CD4-positive, alpha-beta T cell (primary cell): ENCODE data around the gene ENTPD2. TPM values are rescaled to one million over a fixed set of nuclear protein-coding genes. Genes with fewer than 3 reads are reported as not detected.

Experiments used
- ATAC-seq: fragments of 200-7000 bp; cut with Tn5 transposase; one replicate; pipeline ENCODE4 v1.10.0; 2022; ENCODE audit warnings: mild to moderate bottlenecking; ENCODE audit not compliant: poor library complexity
- CTCF ChIA-PET: fragments of 350-600 bp; sonication (Branson Sonifier 250); formaldehyde crosslinking; loops from one replicate; lab custom pipeline; 2021; ENCODE audit warnings: antibody characterized with exemption, inconsistent platforms; lab: Charles Lee
- POLR2A ChIA-PET: fragments of 350-600 bp; sonication (Branson Sonifier 250); formaldehyde crosslinking; loops from one replicate; lab custom pipeline; 2021; ENCODE audit warnings: antibody characterized with exemption, inconsistent platforms; lab: Charles Lee
- DNase-seq, 14 experiments: peaks; one replicate each; pipeline ENCODE4 v3.0.0-alpha.2; 2013 to 2020; ENCODE audit warnings: mixed read lengths in 2 of 14
- H3K27ac ChIP-seq, 2 donors: one replicate each; pipeline versions ENCODE4 v1.5.1 to v1.7.0; 2013; ENCODE audit warnings: low read length in 2 of 2, low read depth in 1 of 2, mild to moderate bottlenecking in 1 of 2
- H3K27me3 ChIP-seq, 2 experiments: 1 replicate in 1 of 2; 2 replicates in 1 of 2; pipeline versions ENCODE4 v1.6.1 to v1.7.0; 2013; ENCODE audit warnings: low read length in 2 of 2, control low read depth in 1 of 2, mild to moderate bottlenecking in 1 of 2, moderate library complexity in 1 of 2; ENCODE audit not compliant: insufficient read depth in 2 of 2, control insufficient read depth in 1 of 2
- H3K36me3 ChIP-seq: one replicate; pipeline ENCODE4 v1.6.1; 2013; ENCODE audit warnings: low read length, control low read depth; ENCODE audit not compliant: insufficient read depth
- H3K4me1 ChIP-seq: one replicate; pipeline ENCODE4 v1.6.1; 2013; ENCODE audit warnings: low read length, control low read depth; ENCODE audit not compliant: insufficient read depth
- H3K4me3 ChIP-seq: one replicate; pipeline ENCODE4 v1.5.1; 2013; ENCODE audit warnings: mild to moderate bottlenecking, low read length, moderate library complexity
- H3K9me3 ChIP-seq, 2 experiments: 1 replicate in 1 of 2; 2 replicates in 1 of 2; pipeline versions ENCODE4 v1.6.1 to v1.7.0; 2013; ENCODE audit warnings: low read length in 2 of 2, mild to moderate bottlenecking in 2 of 2, control low read depth in 1 of 2, moderate library complexity in 1 of 2; ENCODE audit not compliant: control insufficient read depth in 1 of 2, insufficient read depth in 1 of 2
- H3K27ac Mint-ChIP-seq: one replicate; pipeline ENCODE4 v1.8.0; 2020; ENCODE audit warnings: mixed read lengths
- H3K27me3 Mint-ChIP-seq: one replicate; pipeline ENCODE4 v1.8.0; 2021; ENCODE audit warnings: mixed read lengths
- H3K36me3 Mint-ChIP-seq: one replicate; pipeline ENCODE4 v1.8.0; 2021; ENCODE audit warnings: low read depth, mixed read lengths
- H3K4me1 Mint-ChIP-seq: one replicate; pipeline ENCODE4 v1.8.0; 2021; ENCODE audit warnings: low read depth, mixed read lengths
- H3K4me3 Mint-ChIP-seq: one replicate; pipeline ENCODE4 v1.8.0; 2020; ENCODE audit warnings: mild to moderate bottlenecking, mixed read lengths
- H3K9me3 Mint-ChIP-seq: one replicate; pipeline ENCODE4 v1.8.0; 2020; ENCODE audit warnings: mixed read lengths
- CTCF ChIP-seq: fragments of 200-600 bp; IDR thresholded peaks from one replicate; pipeline ENCODE4 v1.8.0; 2022; ENCODE audit warnings: antibody characterized with exemption, mild to moderate bottlenecking
- intact Hi-C, 2 experiments: fragments of 100-400 bp; cut with DNase I in 1 of 2; cut with micrococcal nuclease in 1 of 2; formaldehyde crosslinking; loops; one replicate each; pipeline versions ENCODE4 v1.15.1 to v1.9.0; 2023 to 2025; cut with DNase I, micrococcal nuclease
- total RNA-seq, 174 experiments: library from RNA in 2 of 174; stranded (reverse) in 2 of 174; gene quantifications; one replicate each; pipeline ENCODE4 v1.2.3 and lab custom pipeline; 2021 to 2026

ENTPD2 gene
- total RNA-seq, 2 experiments from 2014 or later, result not detected

- Histone ChIP-seq H3K4me1 (peaks cover 44% of the 10 kb centered on the region), H3K27ac (no peak within 1 kb of the TSS), H3K27me3 (peaks cover 68 to 69% of the 10 kb centered on the region in 2 experiments), H3K4me3 (peak within 1 kb of the TSS; percentile 55), H3K9me3 (peaks cover 0 to 49% of the 10 kb centered on the region in 2 experiments), H3K36me3 (no peaks in the 10 kb centered on the region)
- H3K27ac Mint-ChIP-seq, result no peak within 1 kb of the TSS
- no peaks in the 10 kb centered on the region for H3K9me3 Mint-ChIP-seq
- peak within 1 kb of the TSS; percentile 51 for H3K4me3 Mint-ChIP-seq
- intact Hi-C loops, result loop anchor here (1.0 to 5.0 kb wide), 3 partner anchors 18 to 181 kb away; partner anchors contain the start of genes RNF224 (in 2 of the 2) and CYSRT1 (in 1 of the 2)
- no peaks in the 10 kb centered on the region for H3K4me1 Mint-ChIP-seq
- TF ChIP-seq CTCF, result peak; percentile 77
- CTCF ChIA-PET, result interaction anchor here (0.6 to 2.2 kb wide), 22 partner anchors 11 to 318 kb away, joined by 3 to 38 read pairs (median 4); partner anchors contain the start of genes PAXX, RNF224, SAPCD2 and TMEM141
- POLR2A ChIA-PET, result interaction anchor here (0.9 to 1.5 kb wide), 6 partner anchors 11 to 269 kb away, joined by 3 to 8 read pairs (median 4); partner anchors contain the start of gene MAN1B1
- peaks cover 44% of the 10 kb centered on the region for H3K27me3 Mint-ChIP-seq
- H3K36me3 Mint-ChIP-seq, result no peaks in the 10 kb centered on the region
- ATAC-seq, result peak; percentile 87
- DNase-seq, result peak; percentile 67 to 90 (median 75)
Observed at GRCh38 chr9:137046088-137046787, 7.6 kb downstream of the ENTPD2 start, which contains the start of gene NPDC1. TSS of gene NPDC1 (minus strand) at chr9:137046177. CDS start at chr9:137045989, 188 bp downstream.

- peak overlapping the region; percentile 55 for H3K4me3 ChIP-seq
Observed at GRCh38 chr9:137045294-137046087, 8.4 kb downstream of the ENTPD2 start.

More at GRCh38 chr9:137045294-137046087, 8.4 kb downstream of the ENTPD2 start:
- Mint-ChIP-seq H3K9me3 (no peaks in the 10 kb centered on the region), H3K27me3 (peaks cover 40% of the 10 kb centered on the region), H3K4me3 (peak overlapping the region; percentile 51), H3K36me3 (no peaks in the 10 kb centered on the region), H3K4me1 (no peaks in the 10 kb centered on the region), H3K27ac (no peak overlapping the region)
- intact Hi-C loops, result loop anchor here (1.0 to 5.0 kb wide), 3 partner anchors 19 to 182 kb away; partner anchors contain the start of genes RNF224 (in 2 of the 2) and CYSRT1 (in 1 of the 2)
- Histone ChIP-seq H3K36me3 (no peaks in the 10 kb centered on the region), H3K9me3 (peaks cover 0 to 46% of the 10 kb centered on the region in 2 experiments), H3K4me1 (peaks cover 44% of the 10 kb centered on the region), H3K27ac (no peak overlapping the region), H3K27me3 (peaks cover 60 to 61% of the 10 kb centered on the region in 2 experiments)
- DNase-seq, result peak in 1 of 14 experiments; percentile 43
- POLR2A ChIA-PET, result no interaction called here
- CTCF ChIA-PET, result interaction anchor here (1.2 to 2.2 kb wide), 5 partner anchors 10 to 73 kb away, joined by 3 to 19 read pairs (median 5); no protein-coding TSS in a partner anchor
- no peak for TF ChIP-seq CTCF
- ATAC-seq, result no peak
